ELR (cell line): ENCODE results near the gene HPSE.

ENCODE experiments used
- DNase-seq: peaks from one replicate; pipeline ENCODE4 v3.0.0-alpha.2; 2015; ENCODE audit warnings: low read depth

Gene HPSE

DNA sequence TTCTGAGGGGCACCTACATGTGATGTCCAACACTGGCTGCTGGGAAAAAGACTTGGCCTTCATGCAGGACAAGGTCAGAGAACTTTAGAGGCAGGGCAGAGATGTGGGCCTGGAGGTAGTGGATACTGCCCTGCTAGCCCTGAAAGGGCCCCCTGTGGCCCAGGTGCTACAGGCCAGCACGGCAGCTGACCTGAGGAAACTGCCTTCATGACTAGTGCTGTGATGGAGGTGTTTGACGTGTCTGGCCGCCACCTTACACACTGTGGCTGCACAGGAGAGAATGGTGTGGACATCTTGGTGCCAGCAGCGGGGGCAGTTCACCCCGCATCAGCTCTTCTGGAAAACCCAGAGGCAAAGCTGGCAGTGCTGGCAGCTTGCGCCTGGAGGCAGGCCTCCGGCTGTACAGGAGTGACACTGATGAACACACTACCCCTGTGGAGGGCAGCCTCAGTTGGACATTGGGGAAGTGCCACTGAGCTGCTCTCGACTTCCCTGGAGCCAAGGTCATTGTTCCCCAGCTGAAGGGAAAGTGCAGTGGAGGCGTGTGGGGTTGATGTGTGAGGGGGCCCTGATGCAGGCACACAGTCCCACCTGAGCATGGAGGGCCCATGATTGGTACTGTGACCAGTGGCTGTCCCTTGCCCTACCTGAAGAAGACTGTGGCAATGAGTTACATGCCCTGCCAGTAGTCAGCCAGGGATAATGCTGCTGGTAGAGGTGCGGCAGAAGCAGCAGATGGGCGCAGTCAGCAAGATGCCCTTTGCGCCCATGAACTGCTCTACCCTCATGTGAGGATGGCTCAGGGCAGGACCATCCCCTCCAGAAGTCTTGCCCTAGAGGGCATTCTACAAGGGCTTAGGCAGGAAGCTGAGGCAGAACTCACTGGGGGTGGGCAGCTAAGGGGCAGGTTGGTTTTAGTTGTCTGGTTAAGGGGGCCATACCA lies 87.0 kb downstream of the HPSE start:
- no peak for DNase-seq
